CD4-positive, alpha-beta T cell treated with Interleukin-1 beta for 1 hour (primary cell): ENCODE measurements around the gene TPPP3.
A peak's percentile ranks its signal among the peaks of the same experiment; 100 is the strongest.
"Not testable (repeated sequence)": the region's sequence is repeated elsewhere in the genome, so short reads cannot be mapped to it uniquely, and the experiment has no call there.

ENCODE experiments used
- DNase-seq, 2 donors: peaks; one replicate each; pipeline ENCODE4 v3.0.0-alpha.2; 2020 to 2022

The TPPP3 gene

GRCh38 chr16:67425580-67425979 lies 32.3 kb upstream of the TPPP3 start:
- no peak for DNase-seq

- DNase-seq: no peak
Measured at GRCh38 chr16:67425061-67425460, 31.8 kb upstream of the TPPP3 start.

GRCh38 chr16:67424261-67424615 lies 30.9 kb upstream of the TPPP3 start:
- no peak for DNase-seq

GRCh38 chr16:67423611-67424260 lies 30.4 kb upstream of the TPPP3 start:
- no peak for DNase-seq

- no peak for DNase-seq
Measured at GRCh38 chr16:67423015-67423414, 29.7 kb upstream of the TPPP3 start.

- DNase-seq: no peak
Measured at GRCh38 chr16:67421030-67421429, 27.7 kb upstream of the TPPP3 start.

- no peak for DNase-seq
Measured at GRCh38 chr16:67419931-67420330, 26.6 kb upstream of the TPPP3 start.

- no peak for DNase-seq
Measured at GRCh38 chr16:67419502-67419901, 26.2 kb upstream of the TPPP3 start.

GRCh38 chr16:67417333-67418061 lies 24.2 kb upstream of the TPPP3 start:
- no peak for DNase-seq

- DNase-seq: peak; percentile 48 to 53
Measured at GRCh38 chr16:67415872-67416793, 22.8 kb upstream of the TPPP3 start, which contains the start of gene ZDHHC1. Gene ZDHHC1, minus strand, starts transcription at chr16:67416477. Its CDS starts 8,702 bp downstream, at chr16:67407775.

- DNase-seq: not testable (repeated sequence)
Measured at GRCh38 chr16:67415421-67415820, 22.1 kb upstream of the TPPP3 start.

GRCh38 chr16:67413978-67414911 lies 20.9 kb upstream of the TPPP3 start:
- DNase-seq: no peak

GRCh38 chr16:67412294-67412693 lies 19.0 kb upstream of the TPPP3 start:
- no peak for DNase-seq

- DNase-seq: no peak
Measured at GRCh38 chr16:67411339-67411738, 18.0 kb upstream of the TPPP3 start.

GRCh38 chr16:67409631-67410030 lies 16.3 kb upstream of the TPPP3 start:
- DNase-seq: no peak

GRCh38 chr16:67407788-67408452 lies 14.6 kb upstream of the TPPP3 start:
- no peak for DNase-seq

GRCh38 chr16:67407176-67407787 lies 14.0 kb upstream of the TPPP3 start:
- no peak for DNase-seq

- DNase-seq: no peak
Measured at GRCh38 chr16:67406111-67406971, 13.0 kb upstream of the TPPP3 start.

- no peak for DNase-seq
Measured at GRCh38 chr16:67405336-67405735, 12.0 kb upstream of the TPPP3 start.

GRCh38 chr16:67404740-67405226 lies 11.5 kb upstream of the TPPP3 start:
- DNase-seq: no peak
